Brain microvascular endothelial cell (primary cell): Measurements from ENCODE around the gene MYZAP.

ENCODE experiments used
- DNase-seq: peaks from one replicate; pipeline ENCODE4 v3.0.0-alpha.2; 2020
- H3K27ac ChIP-seq: fragments of 250-450 bp; sonication (Bioruptor Pico); 2 replicates; pipeline ENCODE4 v1.5.1; 2020; ENCODE audit warnings: mild to moderate bottlenecking, moderate library complexity
- H3K27me3 ChIP-seq: fragments of 250-450 bp; sonication (Bioruptor Pico); replicated peaks from 2 replicates; pipeline ENCODE4 v1.5.1; 2020; ENCODE audit warnings: mild to moderate bottlenecking
- H3K36me3 ChIP-seq: fragments of 250-450 bp; sonication (Bioruptor Pico); replicated peaks from 2 replicates; pipeline ENCODE4 v1.5.1; 2020; ENCODE audit warnings: mild to moderate bottlenecking
- H3K4me3 ChIP-seq: 2 replicates; pipeline ENCODE4 v1.5.1; 2011; ENCODE audit warnings: low read depth, mild to moderate bottlenecking, control low read depth, low read length, moderate library complexity
- CTCF ChIP-seq: IDR thresholded peaks from 2 replicates; pipeline ENCODE4 v1.5.1; 2011; ENCODE audit warnings: low read depth, mild to moderate bottlenecking, moderate library complexity, low read length, control low read depth, inconsistent platforms; ENCODE audit errors: missing control alignments
- in situ Hi-C: cut with HindIII; loops from 2 replicates; pipeline ENCODE4 v1.10.0; 2017; ENCODE audit warnings: low sequenced_read_pairs, low pct_ligation_motif_present

MYZAP gene

GRCh38 chr15:57599296-57599810 is 7.6 kb downstream of the MYZAP start:
- DNase-seq, result no peak
- H3K27me3 ChIP-seq, result no peaks in the 10 kb centered on the region
- H3K4me3 ChIP-seq, result no peak overlapping the region
- in situ Hi-C loops, result no loop called here
- no peak overlapping the region for H3K27ac ChIP-seq
- no peaks in the 10 kb centered on the region for H3K36me3 ChIP-seq
- TF ChIP-seq CTCF, result no peak

- in situ Hi-C loops, result no loop called here
- Histone ChIP-seq H3K27ac (no peak overlapping the region), H3K27me3 (no peaks in the 10 kb centered on the region)
Measured at GRCh38 chr15:57600197-57600596, 8.5 kb downstream of the MYZAP start.

GRCh38 chr15:57604507-57604906 is 12.8 kb downstream of the MYZAP start:
- no peak for DNase-seq
- H3K27ac ChIP-seq, result no peak overlapping the region
- H3K27me3 ChIP-seq, result no peaks in the 10 kb centered on the region
- TF ChIP-seq CTCF, result no peak
- H3K36me3 ChIP-seq, result no peaks in the 10 kb centered on the region
- in situ Hi-C loops, result no loop called here
- no peak overlapping the region for H3K4me3 ChIP-seq

More at GRCh38 chr15:57600197-57600596, 8.5 kb downstream of the MYZAP start:
- H3K36me3 ChIP-seq, result no peaks in the 10 kb centered on the region
- no peak overlapping the region for H3K4me3 ChIP-seq
- no peak for TF ChIP-seq CTCF
- DNase-seq, result no peak

GRCh38 chr15:57605491-57605890 is 13.8 kb downstream of the MYZAP start:
- in situ Hi-C loops, result no loop called here
- no peak for TF ChIP-seq CTCF
- no peak for DNase-seq
- Histone ChIP-seq H3K27me3 (no peaks in the 10 kb centered on the region), H3K27ac (no peak overlapping the region), H3K4me3 (no peak overlapping the region), H3K36me3 (no peaks in the 10 kb centered on the region)

GRCh38 chr15:57606048-57606447 is 14.3 kb downstream of the MYZAP start:
- DNase-seq, result no peak

More at GRCh38 chr15:57606048-57606447, 14.3 kb downstream of the MYZAP start:
- H3K27ac ChIP-seq, result no peak overlapping the region
- in situ Hi-C loops, result no loop called here
- TF ChIP-seq CTCF, result no peak
- H3K4me3 ChIP-seq, result no peak overlapping the region
- no peaks in the 10 kb centered on the region for H3K36me3 ChIP-seq
- no peaks in the 10 kb centered on the region for H3K27me3 ChIP-seq
